Caco-2 (cell line): Measurements from ENCODE around the gene SMYD1. TPM values are rescaled to one million over a fixed set of nuclear protein-coding genes. Genes with fewer than 3 reads are reported as not detected.
A peak's percentile ranks its signal among the peaks of the same experiment; 100 is the strongest.

ENCODE experiments used
- BruUV-seq: library from RNA; stranded (reverse); fragments of 400-500 nt; replicated peaks from 2 replicates; lab custom pipeline; 2021; lab: Mats Ljungman, UMichigan
- CTCF ChIA-PET: fragments of 300-600 bp; sonication (Branson Sonifier 250); formaldehyde crosslinking; loops from one replicate; lab custom pipeline; 2022; ENCODE audit warnings: antibody characterized with exemption; lab: Charles Lee
- POLR2A ChIA-PET: fragments of 300-600 bp; sonication (Branson Sonifier 250); formaldehyde crosslinking; loops from one replicate; lab custom pipeline; 2022; ENCODE audit warnings: antibody characterized with exemption; lab: Charles Lee
- DNase-seq, 2 experiments: peaks; one replicate each; pipeline versions ENCODE4 v3.0.0 to v3.0.0-alpha.2; 2020 to 2022
- H3K27me3 ChIP-seq: replicated peaks from 2 replicates; pipeline ENCODE4 v1.6.0; 2011; ENCODE audit warnings: low read length; ENCODE audit not compliant: control insufficient read depth, insufficient read depth
- H3K36me3 ChIP-seq: 2 replicates; pipeline ENCODE4 v1.5.1; 2011; ENCODE audit warnings: low read length; ENCODE audit not compliant: control insufficient read depth, insufficient read depth
- H3K4me1 ChIP-seq: fragments of 250-450 bp; sonication (Bioruptor Pico); 2 replicates; pipeline ENCODE4 v1.5.1; 2020; ENCODE audit warnings: mild to moderate bottlenecking
- H3K4me3 ChIP-seq: 2 replicates; pipeline ENCODE4 v1.5.1; 2011; ENCODE audit warnings: low read depth, mild to moderate bottlenecking, control low read depth, low read length
- H3K9me3 ChIP-seq: fragments of 250-450 bp; sonication (Bioruptor Pico); 2 replicates; pipeline ENCODE4 v1.5.1; 2020; ENCODE audit warnings: mild to moderate bottlenecking, moderate library complexity
- H3K27ac Mint-ChIP-seq: one replicate; pipeline ENCODE4 v1.8.0; 2022; ENCODE audit warnings: mixed read lengths; ENCODE audit not compliant: unreplicated experiment
- H3K27me3 Mint-ChIP-seq: one replicate; pipeline ENCODE4 v1.8.0; 2022; ENCODE audit warnings: mixed read lengths; ENCODE audit not compliant: insufficient read depth, unreplicated experiment
- H3K36me3 Mint-ChIP-seq: one replicate; pipeline ENCODE4 v1.8.0; 2022; ENCODE audit warnings: mild to moderate bottlenecking, mixed read lengths; ENCODE audit not compliant: insufficient read depth, unreplicated experiment
- H3K4me1 Mint-ChIP-seq: one replicate; pipeline ENCODE4 v1.8.0; 2022; ENCODE audit warnings: low read depth, mixed read lengths; ENCODE audit not compliant: unreplicated experiment
- H3K4me3 Mint-ChIP-seq: one replicate; pipeline ENCODE4 v1.8.0; 2022; ENCODE audit warnings: mild to moderate bottlenecking, moderate library complexity, mixed read lengths; ENCODE audit not compliant: unreplicated experiment
- H3K9me3 Mint-ChIP-seq: one replicate; pipeline ENCODE4 v1.8.0; 2022; ENCODE audit warnings: mixed read lengths; ENCODE audit not compliant: unreplicated experiment
- intact Hi-C: fragments of 100-400 bp; cut with micrococcal nuclease; formaldehyde crosslinking; loops from one replicate; pipeline ENCODE4 v1.10.0; 2022; ENCODE audit not compliant: unreplicated experiment
- total RNA-seq: library from RNA; stranded (reverse); gene quantifications from 2 replicates; pipeline ENCODE4 v1.2.3, GENCODE V29; 2022
- TF ChIP-seq, protein P1 (sequence below), 2 experiments: fragments of 200-600 bp in 1 of 2; IDR thresholded peaks; 1 replicate in 1 of 2; 2 replicates in 1 of 2; pipeline versions ENCODE4 v1.5.1 to v1.8.0; 2011 to 2022; ENCODE audit warnings: antibody characterized with exemption in 1 of 2, control low read depth in 1 of 2, inconsistent platforms in 1 of 2, low read depth in 1 of 2, low read length in 1 of 2, mild to moderate bottlenecking in 1 of 2, moderate library complexity in 1 of 2; ENCODE audit not compliant: insufficient read depth in 1 of 2, severe bottlenecking in 1 of 2, unreplicated experiment in 1 of 2

The SMYD1 gene
- total RNA-seq, 1 experiment from 2014 or later, result not detected

DNA sequence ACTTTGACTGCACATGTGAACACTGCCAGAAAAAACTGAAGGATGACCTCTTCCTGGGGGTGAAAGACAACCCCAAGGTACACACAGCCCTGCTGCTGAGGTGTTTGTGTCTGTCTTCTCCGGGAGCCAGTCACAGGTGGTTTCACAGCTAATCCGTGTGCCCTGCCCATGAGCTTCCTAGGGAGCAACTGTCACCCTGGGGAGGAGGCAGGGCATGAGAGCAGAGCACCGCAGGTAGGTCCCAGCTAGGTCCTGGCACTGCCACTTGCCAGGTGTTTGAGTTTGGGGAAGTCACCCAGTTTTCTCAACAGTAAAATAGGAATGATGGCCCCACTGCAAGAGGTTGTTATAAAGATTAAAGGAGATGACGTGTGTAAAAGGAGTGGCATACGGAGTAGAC is 29.1 kb downstream of the SMYD1 start:
- H3K36me3 Mint-ChIP-seq, result no peaks in the 10 kb centered on the region
- H3K27ac Mint-ChIP-seq, result peak overlapping the region; percentile 2
- ChIA-PET CTCF (interaction anchor here (2.7 kb wide), 1 partner anchor 36 kb away, joined by 7 read pairs; no protein-coding TSS in a partner anchor), POLR2A (no interaction called here)
- H3K4me3 Mint-ChIP-seq, result no peak overlapping the region
- H3K4me1 Mint-ChIP-seq, result no peaks in the 10 kb centered on the region
- TF ChIP-seq, protein P1, sequence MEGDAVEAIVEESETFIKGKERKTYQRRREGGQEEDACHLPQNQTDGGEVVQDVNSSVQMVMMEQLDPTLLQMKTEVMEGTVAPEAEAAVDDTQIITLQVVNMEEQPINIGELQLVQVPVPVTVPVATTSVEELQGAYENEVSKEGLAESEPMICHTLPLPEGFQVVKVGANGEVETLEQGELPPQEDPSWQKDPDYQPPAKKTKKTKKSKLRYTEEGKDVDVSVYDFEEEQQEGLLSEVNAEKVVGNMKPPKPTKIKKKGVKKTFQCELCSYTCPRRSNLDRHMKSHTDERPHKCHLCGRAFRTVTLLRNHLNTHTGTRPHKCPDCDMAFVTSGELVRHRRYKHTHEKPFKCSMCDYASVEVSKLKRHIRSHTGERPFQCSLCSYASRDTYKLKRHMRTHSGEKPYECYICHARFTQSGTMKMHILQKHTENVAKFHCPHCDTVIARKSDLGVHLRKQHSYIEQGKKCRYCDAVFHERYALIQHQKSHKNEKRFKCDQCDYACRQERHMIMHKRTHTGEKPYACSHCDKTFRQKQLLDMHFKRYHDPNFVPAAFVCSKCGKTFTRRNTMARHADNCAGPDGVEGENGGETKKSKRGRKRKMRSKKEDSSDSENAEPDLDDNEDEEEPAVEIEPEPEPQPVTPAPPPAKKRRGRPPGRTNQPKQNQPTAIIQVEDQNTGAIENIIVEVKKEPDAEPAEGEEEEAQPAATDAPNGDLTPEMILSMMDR (IDR thresholded peaks at IDR 0.05; ENCODE audit: insufficient read depth in 1 of 2, low read depth in 1 of 2, low read length in 1 of 2, severe bottlenecking in 1 of 2, unreplicated experiment in 1 of 2), result no peak
- H3K4me3 ChIP-seq, result no peak overlapping the region
- H3K27me3 Mint-ChIP-seq, result no peaks in the 10 kb centered on the region
- no peaks in the 10 kb centered on the region for H3K9me3 Mint-ChIP-seq
- intact Hi-C loops, result no loop called here
- no peak for DNase-seq
- H3K9me3 ChIP-seq, result no peaks in the 10 kb centered on the region
- BruUV-seq, result no TSS peak
- no peaks in the 10 kb centered on the region for H3K4me1 ChIP-seq
- H3K36me3 ChIP-seq, result no peaks in the 10 kb centered on the region
- H3K27me3 ChIP-seq, result no peaks in the 10 kb centered on the region

DNA sequence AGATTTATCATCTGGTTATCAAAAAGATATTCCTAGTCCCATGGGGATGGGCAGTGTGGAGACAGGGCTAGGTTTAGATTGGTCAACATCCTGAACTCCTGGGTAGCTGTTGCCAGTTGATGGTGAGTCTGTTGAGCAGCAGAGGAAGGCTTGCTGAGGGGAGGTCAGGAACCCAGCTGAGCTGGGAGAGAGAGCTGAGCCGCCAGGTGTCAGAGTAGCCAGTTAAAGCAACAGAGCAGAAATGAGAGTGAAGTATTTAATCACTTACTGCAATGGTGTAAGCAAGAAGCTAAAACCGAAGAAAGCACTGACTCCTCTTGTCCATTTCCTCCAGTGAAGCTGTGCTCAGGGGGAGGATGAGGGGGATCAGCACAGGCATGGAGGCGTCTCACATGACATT is 29.6 kb downstream of the SMYD1 start:
- H3K4me1 ChIP-seq, result no peaks in the 10 kb centered on the region
- TF ChIP-seq, protein P1 (IDR thresholded peaks at IDR 0.05; ENCODE audit: insufficient read depth in 1 of 2, low read depth in 1 of 2, low read length in 1 of 2, severe bottlenecking in 1 of 2, unreplicated experiment in 1 of 2), result no peak
- Mint-ChIP-seq H3K4me3 (no peak overlapping the region), H3K27ac (peak overlapping the region; percentile 2), H3K4me1 (no peaks in the 10 kb centered on the region), H3K36me3 (no peaks in the 10 kb centered on the region), H3K27me3 (no peaks in the 10 kb centered on the region), H3K9me3 (no peaks in the 10 kb centered on the region)
- no peaks in the 10 kb centered on the region for H3K27me3 ChIP-seq
- H3K4me3 ChIP-seq, result no peak overlapping the region
- POLR2A ChIA-PET, result no interaction called here
- BruUV-seq, result no TSS peak
- no peaks in the 10 kb centered on the region for H3K36me3 ChIP-seq
- no peak for DNase-seq
- no peaks in the 10 kb centered on the region for H3K9me3 ChIP-seq
- intact Hi-C loops, result no loop called here
- CTCF ChIA-PET, result interaction anchor here (2.7 kb wide), 1 partner anchor 36 kb away, joined by 7 read pairs; no protein-coding TSS in a partner anchor

DNA sequence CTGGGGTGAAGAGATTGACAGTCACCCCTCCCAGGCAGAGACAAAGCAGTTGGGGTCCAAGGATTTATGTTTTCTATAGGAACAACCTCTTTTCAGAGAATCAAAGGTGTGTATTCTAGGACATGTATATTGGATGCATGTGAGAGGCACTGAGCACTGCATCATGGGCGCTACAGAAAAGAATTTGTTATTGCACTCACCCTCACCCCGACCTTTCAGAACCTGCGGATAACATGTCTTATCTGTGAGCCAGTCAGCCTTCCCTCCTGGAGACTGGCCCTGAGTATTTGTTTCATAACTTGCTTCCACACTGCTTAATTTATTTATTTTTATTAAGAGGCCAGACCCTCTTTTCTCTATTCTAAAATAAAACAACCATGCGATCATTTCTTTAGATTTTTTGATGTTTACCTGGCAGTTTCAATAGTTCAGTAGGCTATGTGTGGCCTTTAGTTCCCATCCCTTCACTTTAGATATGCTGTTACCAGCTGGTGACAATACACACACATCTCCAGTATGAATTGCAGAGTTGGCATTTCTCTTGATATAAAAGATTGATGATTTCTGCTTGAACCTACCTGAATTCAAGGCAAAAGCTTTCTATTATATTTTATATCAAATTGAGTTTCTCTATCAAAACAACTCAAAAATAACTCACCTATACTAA is 30.4 kb downstream of the SMYD1 start:
- Histone ChIP-seq H3K27me3 (no peaks in the 10 kb centered on the region), H3K36me3 (no peaks in the 10 kb centered on the region), H3K4me1 (no peaks in the 10 kb centered on the region), H3K4me3 (no peak overlapping the region), H3K9me3 (no peaks in the 10 kb centered on the region)
- ChIA-PET POLR2A (no interaction called here), CTCF (interaction anchor here (2.7 kb wide), 1 partner anchor 37 kb away, joined by 7 read pairs; no protein-coding TSS in a partner anchor)
- Mint-ChIP-seq H3K4me3 (no peak overlapping the region), H3K9me3 (no peaks in the 10 kb centered on the region), H3K4me1 (no peaks in the 10 kb centered on the region), H3K27me3 (no peaks in the 10 kb centered on the region), H3K36me3 (no peaks in the 10 kb centered on the region), H3K27ac (no peak overlapping the region)
- no peak for DNase-seq
- intact Hi-C loops, result no loop called here
- TF ChIP-seq, protein P1 (IDR thresholded peaks at IDR 0.05; ENCODE audit: insufficient read depth in 1 of 2, low read depth in 1 of 2, low read length in 1 of 2, severe bottlenecking in 1 of 2, unreplicated experiment in 1 of 2), result no peak
- BruUV-seq, result no TSS peak
